ENCODE data around the gene PMPCA. TPM values are rescaled to one million over a fixed set of nuclear protein-coding genes. Genes with fewer than 3 reads are reported as not detected.
A peak's percentile ranks its signal among the peaks of the same experiment; 100 is the strongest.

The PMPCA gene
- total and polyA plus RNA-seq, 2 donors (not counting 3 experiments of a cell fraction or from before 2014, with no cell fraction given): 69.0 to 75.3 TPM

- H3K79me2 ChIP-seq (ENCODE audit: control insufficient read depth, insufficient read depth, low read length): peaks cover 4% of the 10 kb centered on the region
- H3K9me3 ChIP-seq (replicated peaks; ENCODE audit: control insufficient read depth, insufficient read depth, low read length): no peaks in the 10 kb centered on the region
- BruUV-seq (replicated peaks): TSS peak; percentile 9
- H3K9me1 ChIP-seq (replicated peaks; ENCODE audit: control insufficient read depth, extremely low read depth, insufficient read depth, low read length): no peaks in the 10 kb centered on the region
- H3K27me3 ChIP-seq (ENCODE audit: control insufficient read depth in 2 of 2, insufficient read depth in 2 of 2, low read length in 2 of 2): no peaks in the 10 kb centered on the region
- no peaks in the 10 kb centered on the region for H3K4me1 ChIP-seq (ENCODE audit: control insufficient read depth, extremely low read depth, insufficient read depth, low read length)
- no peak overlapping the region for H2AFZ ChIP-seq (ENCODE audit: low read depth, low read length)
- dilution Hi-C loops (cut with MboI; ENCODE audit: extremely low pct_ligation_motif_present, low sequenced_read_pairs) (no loop called here), intact Hi-C loops (cut with micrococcal nuclease) (no loop called here)
- H3K36me3 ChIP-seq (ENCODE audit: control insufficient read depth in 2 of 2, extremely low read depth in 1 of 2, insufficient read depth in 2 of 2, low read length in 2 of 2): peaks cover 35 to 66% of the 10 kb centered on the region in 2 experiments
- ChIA-PET POLR2A (no interaction called here), CTCF (no interaction called here)
- H4K20me1 ChIP-seq (replicated peaks; ENCODE audit: control insufficient read depth, extremely low read depth, insufficient read depth, low read length): no peaks in the 10 kb centered on the region
- no peak overlapping the region for H3K4me3 ChIP-seq (replicated peaks in 1 of 3; ENCODE audit: insufficient read depth in 1 of 3, low read depth in 1 of 3, low read length in 3 of 3)
- no peak for TF ChIP-seq JUN (IDR thresholded peaks at IDR 0.05; ENCODE audit: borderline replicate concordance, insufficient read depth, insufficient read length, low read depth)
- no peak for TF ChIP-seq GATA2 (IDR thresholded peaks at IDR 0.05; ENCODE audit: insufficient read depth, insufficient read length, low read depth, low read length)
- no peak for TF ChIP-seq POLR2AphosphoS5 (IDR thresholded peaks at IDR 0.05; ENCODE audit: insufficient read depth, low read depth, low read length)
- no peak for TF ChIP-seq MYC (IDR thresholded peaks at IDR 0.05; ENCODE audit: low read depth, low read length)
- TF ChIP-seq EZH2 (IDR thresholded peaks at IDR 0.05; ENCODE audit: borderline replicate concordance, low read depth, low read length, severe bottlenecking): no peak
- TF ChIP-seq POLR2A (IDR thresholded peaks at IDR 0.05; ENCODE audit: low read depth, low read length): no peak
- TF ChIP-seq FOS (IDR thresholded peaks at IDR 0.05; ENCODE audit: borderline replicate concordance, insufficient read depth, low read length): no peak
- no peak for TF ChIP-seq MAX (IDR thresholded peaks at IDR 0.05; ENCODE audit: insufficient read depth, insufficient read length)
- TF ChIP-seq, protein P1, sequence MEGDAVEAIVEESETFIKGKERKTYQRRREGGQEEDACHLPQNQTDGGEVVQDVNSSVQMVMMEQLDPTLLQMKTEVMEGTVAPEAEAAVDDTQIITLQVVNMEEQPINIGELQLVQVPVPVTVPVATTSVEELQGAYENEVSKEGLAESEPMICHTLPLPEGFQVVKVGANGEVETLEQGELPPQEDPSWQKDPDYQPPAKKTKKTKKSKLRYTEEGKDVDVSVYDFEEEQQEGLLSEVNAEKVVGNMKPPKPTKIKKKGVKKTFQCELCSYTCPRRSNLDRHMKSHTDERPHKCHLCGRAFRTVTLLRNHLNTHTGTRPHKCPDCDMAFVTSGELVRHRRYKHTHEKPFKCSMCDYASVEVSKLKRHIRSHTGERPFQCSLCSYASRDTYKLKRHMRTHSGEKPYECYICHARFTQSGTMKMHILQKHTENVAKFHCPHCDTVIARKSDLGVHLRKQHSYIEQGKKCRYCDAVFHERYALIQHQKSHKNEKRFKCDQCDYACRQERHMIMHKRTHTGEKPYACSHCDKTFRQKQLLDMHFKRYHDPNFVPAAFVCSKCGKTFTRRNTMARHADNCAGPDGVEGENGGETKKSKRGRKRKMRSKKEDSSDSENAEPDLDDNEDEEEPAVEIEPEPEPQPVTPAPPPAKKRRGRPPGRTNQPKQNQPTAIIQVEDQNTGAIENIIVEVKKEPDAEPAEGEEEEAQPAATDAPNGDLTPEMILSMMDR (IDR thresholded peaks at IDR 0.05; ENCODE audit: extremely low read depth in 1 of 2, insufficient read depth in 1 of 2, low read depth in 1 of 2, low read length in 2 of 2): no peak
- no peak overlapping the region for H3K27ac ChIP-seq (ENCODE audit: insufficient read depth, low read depth, low read length)
- FAIRE-seq: no peak
- no peak overlapping the region for H3K9ac ChIP-seq (replicated peaks; ENCODE audit: extremely low read depth, insufficient read depth, low read length)
- no peak for DNase-seq (ENCODE audit: low read depth, low spot score)
- no peak overlapping the region for H3K4me2 ChIP-seq (ENCODE audit: insufficient read depth, low read length)
Observed at GRCh38 chr9:136459425-136459824, 49.0 kb downstream of the PMPCA start.

Measured in endothelial cell of umbilical vein (primary cell).